CD4-positive, alpha-beta T cell treated with Interleukin-10 for 1 hour (primary cell): ENCODE data around the gene SORBS2.

Experiments
- DNase-seq: peaks from one replicate; pipeline ENCODE4 v3.0.0-alpha.2; 2020

Gene SORBS2

DNA sequence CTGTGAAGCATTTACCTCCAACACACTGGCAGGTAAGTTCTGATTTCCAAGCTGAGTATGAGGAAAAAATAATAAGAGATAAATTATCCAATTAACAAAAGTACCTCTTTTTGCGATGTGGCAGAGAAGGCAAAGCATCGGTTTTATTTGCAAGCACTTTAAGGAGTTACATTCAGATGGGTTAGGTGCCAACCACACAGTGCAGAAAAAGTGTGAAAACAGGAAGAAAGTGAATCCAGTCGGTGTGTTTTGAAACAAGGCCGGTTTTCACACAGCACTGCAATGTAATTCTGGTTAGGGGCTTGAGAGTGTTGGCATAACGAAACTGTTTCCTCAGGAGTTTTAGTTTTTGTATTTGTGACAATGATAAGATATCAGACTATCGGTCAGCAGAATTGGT lies 145.8 kb downstream of the SORBS2 start:
- no peak for DNase-seq

DNA sequence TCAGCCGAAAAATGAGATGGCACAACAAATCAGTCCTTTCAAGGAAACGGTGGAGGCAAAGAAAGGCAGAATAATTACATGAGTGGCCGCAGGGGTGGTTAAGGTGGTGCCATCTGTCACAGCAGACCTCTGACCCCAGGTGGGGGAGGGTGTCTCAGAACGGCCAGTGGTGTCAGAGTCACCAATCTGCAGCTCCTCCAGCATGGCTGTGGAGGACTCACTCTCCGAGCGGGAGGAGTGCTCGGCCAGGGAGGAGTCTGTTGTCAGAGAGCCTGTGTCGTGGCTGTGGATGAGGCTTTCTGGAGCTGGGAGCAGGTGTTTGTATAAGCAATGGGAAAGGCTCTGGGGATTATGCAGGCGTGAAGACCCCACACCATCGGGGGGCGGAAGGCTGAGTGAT lies 146.3 kb downstream of the SORBS2 start:
- no peak for DNase-seq

DNA sequence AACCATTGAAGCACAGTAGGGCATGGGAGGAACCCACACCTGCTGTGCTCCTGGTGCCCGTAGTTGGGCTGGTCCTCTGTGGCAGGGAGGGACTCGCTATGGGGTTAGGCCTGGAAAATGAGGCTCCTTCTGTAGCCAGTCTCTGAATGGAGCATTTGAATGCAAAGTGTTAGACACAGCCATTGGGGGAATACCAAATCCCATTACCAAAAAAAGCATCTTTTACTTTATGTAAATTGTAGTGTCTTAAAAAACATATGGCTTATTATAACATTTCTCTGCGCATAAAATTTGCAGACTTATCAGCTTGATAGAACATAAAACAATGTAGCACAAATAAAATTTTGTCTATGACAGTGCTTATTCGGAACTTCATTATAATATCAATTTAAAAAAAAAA lies 147.5 kb downstream of the SORBS2 start:
- DNase-seq: no peak

DNA sequence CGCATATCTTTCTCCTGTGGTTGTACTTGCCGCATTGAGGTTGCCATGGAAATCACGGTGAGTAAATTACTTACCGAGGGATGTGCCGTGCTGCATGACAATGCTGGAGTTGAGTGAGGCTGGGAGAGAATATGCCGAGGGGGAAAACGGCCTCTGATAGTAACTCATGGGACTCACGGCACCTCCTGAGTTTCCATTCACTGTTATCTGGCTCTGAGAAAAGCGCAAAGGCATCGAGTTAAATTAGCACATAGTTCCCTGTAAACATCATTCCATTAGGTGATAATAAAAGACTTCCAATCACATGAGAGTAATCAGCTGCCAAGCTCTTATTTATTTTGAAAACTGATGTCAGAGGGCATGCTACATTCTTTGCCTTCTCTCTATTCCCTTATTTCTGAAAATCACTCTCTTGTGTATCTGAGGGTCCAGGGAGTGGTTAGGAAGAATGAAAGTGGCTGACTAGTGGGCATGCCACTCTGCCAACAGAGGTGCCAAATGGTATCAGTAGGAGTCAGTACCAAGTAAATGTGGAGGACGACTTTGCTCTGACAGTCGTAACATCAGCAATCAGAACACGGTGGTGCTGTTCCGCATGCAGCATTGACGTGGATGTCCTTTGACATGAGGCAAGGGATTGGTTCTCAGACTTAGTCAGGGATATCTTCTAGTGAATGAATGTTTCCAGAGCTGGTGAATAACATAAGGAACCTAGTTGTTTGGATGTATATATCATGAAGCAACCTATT lies 149.8 kb downstream of the SORBS2 start:
- DNase-seq: no peak

DNA sequence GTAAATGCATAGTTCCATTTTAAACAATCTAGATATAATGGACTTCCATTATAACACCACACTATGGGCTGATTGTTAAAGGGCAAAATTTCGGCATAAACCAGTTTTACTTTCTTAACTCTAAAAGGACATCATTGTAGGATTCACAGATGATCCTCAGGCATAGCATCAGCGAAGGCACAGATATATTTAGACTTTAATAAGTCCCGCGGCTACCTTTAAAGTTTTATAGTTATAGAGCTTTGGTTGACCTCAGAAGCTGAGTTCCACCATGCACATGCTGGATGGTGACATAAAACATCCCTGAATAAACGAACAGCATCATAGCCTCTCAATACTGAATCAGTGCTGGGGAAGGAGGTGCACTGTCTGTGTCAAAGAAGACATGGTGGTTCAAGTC lies 151.7 kb downstream of the SORBS2 start:
- DNase-seq: no peak

DNA sequence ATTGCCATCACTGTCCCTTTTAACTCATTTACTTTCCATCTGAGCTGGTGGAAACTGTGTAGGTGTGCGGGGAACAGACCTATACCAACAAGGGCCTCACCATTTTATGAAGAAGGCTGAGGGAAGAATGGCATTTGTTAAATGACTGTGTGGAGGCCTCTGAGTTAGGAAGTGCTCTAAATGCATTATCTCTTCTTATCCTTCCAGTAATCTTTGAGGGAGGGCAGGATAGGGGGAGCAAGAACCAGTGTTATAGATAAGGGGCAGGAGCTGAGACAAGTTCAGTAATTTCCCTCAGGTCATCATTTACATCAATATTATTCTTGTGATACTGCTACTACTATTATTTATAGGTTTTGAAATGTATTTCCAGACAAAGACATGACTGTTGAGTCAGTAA lies 154.3 kb downstream of the SORBS2 start:
- no peak for DNase-seq

DNA sequence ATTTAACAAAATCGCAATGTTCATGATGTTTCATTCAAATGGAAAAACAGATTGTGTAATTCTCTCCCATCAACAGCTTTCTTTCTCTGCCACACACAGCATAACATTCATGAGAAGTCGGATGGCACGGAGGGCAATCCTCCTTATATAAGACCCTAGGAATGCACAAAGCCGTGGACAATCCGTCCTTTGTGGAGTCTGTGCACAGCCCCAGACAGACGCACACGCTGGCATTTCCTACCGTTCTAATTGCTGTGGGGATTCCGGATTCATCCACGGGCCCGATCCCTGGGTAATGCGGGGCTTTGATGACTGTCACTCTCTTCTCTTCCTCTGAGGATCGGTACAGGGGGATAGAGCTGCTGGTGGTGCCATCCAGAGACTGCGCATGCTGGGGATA lies 154.8 kb downstream of the SORBS2 start:
- no peak for DNase-seq

DNA sequence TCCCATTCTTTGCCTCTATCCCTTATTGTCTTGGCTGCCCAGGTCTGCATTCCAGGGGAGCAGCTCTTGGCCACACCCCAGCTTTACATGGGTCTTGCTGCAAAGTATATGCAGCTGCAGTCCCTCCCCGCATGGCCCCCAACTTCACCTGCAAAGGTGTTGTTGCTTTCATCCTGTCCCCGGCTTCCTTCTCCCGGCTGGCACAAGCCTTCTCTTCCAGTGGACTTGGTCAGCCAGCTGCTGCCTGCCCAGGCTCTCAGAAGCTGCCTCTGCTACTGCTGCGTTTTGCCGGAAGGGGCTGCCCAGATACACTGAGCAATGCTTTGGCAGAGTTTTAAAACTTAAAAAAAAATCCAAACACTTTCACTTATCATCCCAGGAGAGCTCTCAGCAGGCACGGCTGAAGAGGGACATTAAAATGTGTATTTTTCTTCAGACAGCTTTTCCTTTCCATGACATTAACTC lies 155.5 kb downstream of the SORBS2 start:
- no peak for DNase-seq

DNA sequence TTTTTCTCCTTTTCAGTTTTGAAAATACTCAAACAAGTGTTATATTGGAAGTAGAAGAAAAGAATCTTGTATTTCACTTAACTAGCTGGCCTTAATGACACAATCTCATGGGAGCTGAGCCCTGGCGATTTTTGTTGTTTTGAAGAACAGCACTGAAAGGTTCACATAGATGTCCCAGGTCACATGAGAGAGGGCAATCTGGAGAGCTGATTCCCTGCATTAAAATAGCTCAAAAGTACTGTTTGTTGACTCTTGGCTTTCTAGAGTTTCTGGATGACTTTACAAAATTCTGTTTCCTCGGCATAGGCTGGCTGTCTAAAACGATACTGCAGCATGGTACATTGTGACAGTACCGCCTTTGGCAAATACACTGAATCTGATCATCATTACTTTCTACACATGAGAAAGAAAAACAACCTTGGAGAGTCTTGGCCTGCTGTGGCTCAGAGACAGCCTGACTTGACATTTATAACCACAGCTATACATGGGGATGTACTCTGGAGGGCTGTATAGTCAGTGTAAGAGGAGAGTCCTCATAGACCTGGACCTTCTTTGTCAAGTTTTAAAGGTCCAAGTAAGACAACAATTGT lies 156.9 kb downstream of the SORBS2 start:
- no peak for DNase-seq

DNA sequence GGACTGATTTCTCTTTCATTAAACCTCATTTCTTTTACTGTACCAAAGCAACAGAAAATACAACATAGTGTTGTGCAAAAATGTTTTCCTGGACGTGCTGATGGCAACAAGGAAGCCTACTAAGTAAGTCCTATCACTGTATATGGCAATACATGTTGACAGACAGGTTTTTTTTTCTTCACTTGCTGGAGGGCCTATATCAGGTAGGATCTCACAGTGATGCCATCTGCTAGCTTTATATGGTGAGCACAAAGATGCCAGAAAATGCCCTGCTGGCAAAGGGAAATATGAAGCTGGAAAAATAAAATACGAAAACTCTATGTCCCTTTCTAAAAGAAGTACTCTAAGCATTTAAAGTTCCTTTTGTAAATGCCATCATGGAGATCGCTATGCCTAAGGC lies 157.7 kb downstream of the SORBS2 start:
- no peak for DNase-seq

DNA sequence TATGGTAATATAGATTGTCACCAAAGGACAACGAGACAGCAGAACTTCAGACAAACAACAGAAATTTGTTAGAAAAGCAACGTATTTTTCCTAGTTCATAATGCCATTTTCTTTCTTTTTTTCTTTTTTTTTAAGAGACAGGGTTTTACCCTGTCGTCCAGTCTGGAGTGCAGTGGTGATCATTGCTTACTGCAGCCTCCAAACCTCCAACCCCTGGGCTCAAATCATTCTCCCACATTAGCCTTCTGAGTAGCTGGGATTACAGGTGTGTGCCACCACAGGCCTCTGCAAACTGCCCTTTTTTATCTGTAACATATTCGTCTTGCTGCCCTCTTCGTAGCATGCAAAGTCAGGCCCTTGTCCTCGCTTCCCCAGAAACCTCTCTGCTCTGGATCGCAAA lies 160.1 kb downstream of the SORBS2 start:
- no peak for DNase-seq

DNA sequence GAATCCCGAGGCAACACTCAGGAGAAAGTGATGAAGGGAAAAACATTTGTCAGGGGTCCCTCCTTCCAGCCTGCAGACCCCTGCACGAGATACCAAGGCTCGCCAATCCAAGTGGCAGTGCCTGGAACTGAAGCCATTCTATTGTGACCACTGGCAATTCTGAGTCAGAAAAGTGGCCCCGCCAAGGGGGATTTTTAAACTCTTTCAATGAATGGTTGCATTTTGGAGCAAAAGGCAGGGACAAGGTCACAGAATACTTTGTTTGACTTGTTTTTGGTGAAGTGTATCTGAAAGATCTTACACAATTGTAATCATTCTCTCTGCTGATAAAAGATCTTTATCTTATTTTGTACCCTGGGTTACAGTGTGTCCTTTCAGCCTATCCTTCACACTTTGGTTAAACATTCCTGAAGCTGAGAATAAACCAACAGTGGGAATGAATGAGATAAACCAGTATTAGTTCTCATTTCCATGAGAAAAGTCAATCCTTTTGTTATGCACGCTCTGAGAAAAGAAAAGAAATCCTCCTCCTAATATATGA lies 160.8 kb downstream of the SORBS2 start:
- DNase-seq: no peak

DNA sequence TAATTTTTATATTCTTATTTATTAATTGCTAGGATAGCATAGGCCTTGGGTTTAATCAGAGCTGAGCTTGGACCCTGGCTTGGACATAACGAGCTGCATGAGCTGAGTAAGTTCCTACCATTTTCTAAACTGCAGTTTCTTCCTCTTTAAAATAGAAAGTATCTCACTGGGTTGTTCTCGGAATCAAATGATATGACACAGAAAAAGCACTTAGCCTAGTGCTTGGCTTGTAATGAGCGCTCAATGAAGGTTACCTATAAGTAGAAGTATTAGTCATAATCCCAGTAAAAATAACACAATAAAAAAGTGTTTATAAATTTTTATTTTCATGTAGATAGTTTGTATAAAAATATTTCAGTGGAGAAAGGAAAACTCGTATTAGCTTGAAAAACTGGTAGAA lies 163.4 kb downstream of the SORBS2 start:
- DNase-seq: no peak

DNA sequence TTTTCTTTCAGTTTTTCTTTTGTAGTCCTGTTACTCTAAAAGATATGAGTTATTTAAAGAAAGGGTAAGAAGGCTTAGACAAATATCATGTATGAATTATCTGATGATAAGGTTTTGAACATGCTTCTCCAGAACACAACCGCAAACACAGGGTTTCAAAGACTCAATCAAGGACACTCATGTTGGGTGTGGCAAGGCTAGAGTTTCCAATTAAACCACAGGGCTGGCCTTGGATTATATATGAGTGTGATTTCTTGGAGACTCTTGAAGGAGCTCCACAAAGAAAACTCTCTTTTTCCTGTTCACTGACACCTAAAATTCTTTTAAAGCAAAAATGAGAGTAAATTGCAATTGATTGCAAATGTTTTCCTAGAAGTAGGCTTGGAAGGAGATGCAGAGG lies 166.6 kb downstream of the SORBS2 start:
- no peak for DNase-seq

DNA sequence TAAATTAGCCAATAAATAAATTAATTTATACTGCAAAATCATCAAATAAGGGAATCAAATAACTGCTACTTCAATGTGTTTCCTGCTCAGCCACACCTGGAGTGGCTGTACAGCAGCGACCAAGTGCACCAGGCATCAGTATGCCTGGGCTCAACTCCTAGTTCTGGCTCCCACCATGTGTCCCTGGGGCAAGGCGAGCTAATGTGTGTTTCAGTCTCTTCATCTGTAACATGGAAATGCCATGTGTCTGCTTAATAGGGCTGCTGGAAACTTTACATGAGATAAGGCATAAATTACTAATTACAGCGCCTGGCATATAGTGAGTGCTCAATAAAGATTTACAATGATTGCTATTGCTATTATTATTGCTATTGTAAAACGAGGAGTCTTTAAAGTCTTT lies 167.6 kb downstream of the SORBS2 start:
- no peak for DNase-seq

DNA sequence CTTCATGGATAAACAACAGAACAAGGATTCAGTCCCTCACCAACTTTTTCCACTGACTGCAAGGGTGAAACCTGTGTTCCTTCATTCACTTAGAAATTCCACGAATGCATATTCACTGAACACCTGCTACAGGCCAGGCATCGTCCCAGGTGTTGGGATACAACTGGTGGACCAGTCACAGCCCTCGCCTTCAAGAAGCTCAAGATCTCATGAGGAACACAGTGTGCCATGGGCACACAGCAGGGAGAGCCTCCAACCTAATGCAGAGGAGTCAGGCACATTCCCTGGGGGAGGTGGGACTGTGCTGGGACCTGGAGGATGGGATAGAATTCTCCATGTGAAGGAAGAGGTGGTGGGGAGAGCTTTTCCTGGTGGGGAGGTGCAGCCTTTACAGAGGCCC lies 169.1 kb downstream of the SORBS2 start:
- DNase-seq: no peak

DNA sequence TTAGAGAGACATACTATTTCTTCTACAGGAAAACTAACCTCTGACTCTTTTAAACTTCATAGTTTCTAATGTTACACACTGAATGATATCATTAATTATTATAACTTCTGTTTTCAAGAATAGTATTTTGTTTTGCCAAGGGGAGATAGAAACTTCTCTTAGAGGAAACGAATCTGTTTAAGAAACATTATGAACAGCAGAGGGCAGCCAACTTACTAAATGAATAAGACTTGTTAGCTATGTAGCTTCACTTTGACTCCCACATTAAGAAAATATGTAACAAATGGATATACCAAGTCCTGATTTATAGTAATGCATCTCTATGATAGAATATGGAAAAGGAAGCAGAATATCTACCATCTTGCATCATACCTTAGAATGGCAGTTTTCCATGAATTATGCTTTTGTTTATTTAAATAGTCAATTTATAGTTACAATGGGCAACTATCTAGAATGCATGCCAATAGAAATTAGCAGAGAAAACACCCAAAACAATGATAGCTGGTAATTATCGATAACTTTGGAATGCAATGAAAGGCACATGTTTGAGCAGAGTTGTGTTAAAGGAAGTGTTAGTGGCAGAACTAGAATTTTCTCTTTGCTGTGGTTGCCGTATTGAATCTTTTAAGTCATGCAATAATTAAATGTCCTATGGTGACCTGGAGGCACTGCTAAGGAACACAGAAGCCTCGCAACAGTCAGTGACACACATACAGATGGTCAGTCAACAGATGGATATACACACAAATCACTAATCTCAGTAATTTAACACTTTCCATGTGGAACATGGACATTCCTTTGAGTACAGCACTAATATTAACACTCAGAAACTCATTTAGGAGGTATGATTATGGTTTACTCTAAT lies 171.0 kb downstream of the SORBS2 start:
- peak; percentile 12 for DNase-seq

DNA sequence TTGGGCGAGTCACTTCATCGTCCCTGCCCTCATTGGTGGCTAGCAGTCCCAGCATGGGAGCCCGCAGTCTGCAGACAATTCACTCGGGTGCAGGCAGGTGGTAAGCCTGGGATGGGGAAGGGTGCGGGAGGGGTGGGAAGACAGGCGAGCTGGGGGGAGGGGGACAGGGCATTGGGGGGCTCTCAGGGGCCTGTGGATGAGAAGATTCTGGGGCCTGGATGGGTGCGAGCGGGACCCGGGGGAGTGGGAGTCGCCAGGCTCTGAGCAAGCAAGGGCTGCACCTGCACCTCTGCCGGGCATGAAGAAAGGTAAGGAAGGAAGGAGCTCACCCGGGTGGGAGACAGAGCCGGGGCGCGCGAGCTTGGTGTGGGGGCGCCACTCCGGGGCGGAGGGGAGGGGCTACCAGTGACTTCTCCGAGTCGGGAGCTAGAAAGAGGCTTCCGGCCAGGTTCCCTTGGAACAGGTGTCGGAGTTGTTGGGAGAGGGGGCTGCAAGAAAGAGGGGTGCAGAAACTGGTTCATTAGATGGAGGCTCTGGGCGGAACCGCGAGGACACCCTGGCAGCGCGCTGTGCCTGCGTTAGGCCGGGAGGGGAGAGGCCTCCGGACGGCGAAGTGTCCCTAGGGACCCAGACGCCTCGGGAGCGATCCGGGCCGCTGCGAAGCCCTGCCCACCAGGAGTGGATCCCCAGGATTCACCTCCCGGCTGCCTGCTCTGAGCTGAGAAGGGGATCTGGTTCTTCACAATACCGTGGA lies 173.3 kb downstream of the SORBS2 start:
- DNase-seq: no peak

DNA sequence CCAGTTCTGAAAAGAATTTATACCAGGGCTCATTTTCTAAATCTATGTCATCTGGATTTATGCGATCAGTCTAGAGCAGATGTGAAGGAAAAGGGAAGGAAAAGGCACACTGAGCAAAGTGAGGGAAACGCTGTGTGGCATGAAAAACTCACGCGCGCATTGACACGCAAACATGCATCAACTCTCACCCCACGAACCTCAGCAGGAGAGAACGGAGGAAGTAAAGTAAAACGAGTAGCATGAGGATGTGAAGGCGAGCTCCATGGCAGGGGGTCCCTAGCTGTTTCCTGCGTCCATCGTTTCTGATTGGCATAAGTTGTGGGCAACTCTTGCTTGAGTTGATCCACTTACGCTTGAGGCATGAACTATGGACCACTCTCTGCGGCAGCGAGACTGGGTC lies 173.9 kb downstream of the SORBS2 start:
- DNase-seq: no peak

DNA sequence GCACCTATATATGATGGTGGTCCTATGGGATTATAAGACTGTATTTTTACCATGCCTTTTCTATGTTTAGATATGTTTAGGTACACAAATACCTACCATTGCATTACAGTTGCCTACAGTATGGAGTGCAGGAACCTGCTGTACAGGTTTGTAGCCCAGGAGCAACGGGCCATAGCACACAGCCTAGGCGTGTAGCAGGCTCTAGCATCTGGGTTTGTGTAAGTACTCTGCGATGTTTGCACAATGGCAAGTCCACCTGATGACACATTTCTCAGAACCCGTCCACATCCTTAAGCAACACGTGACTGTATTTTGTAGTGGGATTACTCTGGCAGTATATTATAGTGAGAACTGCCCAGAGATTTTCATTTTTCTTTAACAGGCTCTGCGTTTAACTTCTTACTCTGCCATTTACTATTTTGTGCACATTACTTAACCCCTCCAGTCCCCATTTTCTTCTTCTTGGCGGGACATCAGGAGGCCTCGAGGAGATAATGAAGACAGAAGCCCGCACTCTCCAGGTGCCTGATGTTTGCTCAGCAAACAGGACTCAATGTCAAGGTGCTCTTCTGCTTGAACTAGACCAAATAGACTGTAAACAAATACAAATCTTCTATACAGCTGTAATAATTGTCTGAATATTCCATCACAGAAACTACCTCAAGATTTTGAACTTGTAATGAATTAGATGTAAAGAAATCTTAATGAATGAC lies 174.7 kb downstream of the SORBS2 start:
- no peak for DNase-seq

DNA sequence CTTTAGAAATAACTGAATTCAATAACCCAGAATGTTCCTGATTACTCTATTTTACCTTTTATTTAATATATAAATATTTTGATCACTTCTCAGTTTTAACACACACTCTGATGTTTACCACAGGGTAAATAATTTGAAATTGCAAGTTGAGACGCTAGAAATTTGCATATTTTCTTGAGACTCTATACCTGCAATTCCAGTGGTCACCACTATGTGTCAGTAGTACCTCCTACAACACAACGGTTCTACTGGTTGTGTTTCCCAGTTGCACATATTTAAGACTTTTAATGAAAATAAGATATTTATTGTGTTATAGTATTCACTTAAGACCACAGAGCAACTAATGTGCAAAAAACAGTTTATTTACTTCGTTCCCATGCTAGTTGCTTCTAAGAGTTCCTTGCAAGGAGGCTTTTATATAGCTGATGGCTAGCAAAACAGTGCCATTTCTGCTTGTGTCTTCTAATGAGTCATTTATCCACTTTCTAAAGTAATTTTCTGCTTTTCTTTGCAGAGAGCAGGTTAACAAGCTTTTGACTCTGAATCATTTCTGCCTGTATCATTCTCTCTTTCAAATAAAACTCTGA lies 177.8 kb downstream of the SORBS2 start:
- no peak for DNase-seq

DNA sequence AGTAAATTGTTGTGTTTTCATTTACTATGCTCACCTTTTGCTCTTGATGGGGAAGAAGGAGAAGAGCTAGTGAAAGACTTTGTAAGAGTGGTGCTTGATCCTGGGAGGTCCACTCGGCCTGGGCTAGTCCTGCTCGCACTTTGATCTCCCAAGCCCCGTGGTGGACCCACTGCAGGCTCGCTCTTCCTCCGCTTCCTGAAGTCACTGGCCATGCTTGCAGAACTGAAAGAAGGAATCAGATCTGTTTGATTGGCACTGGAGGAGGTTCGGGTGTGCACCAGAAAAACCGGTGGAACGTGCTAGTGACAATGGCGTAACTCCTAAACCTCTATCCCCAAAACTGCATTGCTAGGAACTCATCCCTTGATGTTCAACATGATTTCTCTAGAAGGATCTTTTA lies 185.2 kb downstream of the SORBS2 start:
- no peak for DNase-seq
